OCI-LY3 (cell line): ENCODE results near the gene TBCK.

ENCODE experiments used
- EZH2phosphoT487 ChIP-seq: fragments of 200-600 bp; shearing (Covaris generic); IDR thresholded peaks from 2 replicates; pipeline ENCODE4 v1.6.1; 2018; ENCODE audit warnings: antibody characterized with exemption, mixed run types, low read depth
- TF ChIP-seq, protein P1 (sequence below): fragments of 200-600, 300-600 bp; sonication (generic); IDR thresholded peaks from 2 replicates; pipeline ENCODE4 v1.5.1; 2014; ENCODE audit warnings: antibody characterized with exemption, low read length, low read depth

GRCh38 chr4:106080376-106080775, 235.6 kb downstream of the TBCK start:
- TF ChIP-seq, protein P1, sequence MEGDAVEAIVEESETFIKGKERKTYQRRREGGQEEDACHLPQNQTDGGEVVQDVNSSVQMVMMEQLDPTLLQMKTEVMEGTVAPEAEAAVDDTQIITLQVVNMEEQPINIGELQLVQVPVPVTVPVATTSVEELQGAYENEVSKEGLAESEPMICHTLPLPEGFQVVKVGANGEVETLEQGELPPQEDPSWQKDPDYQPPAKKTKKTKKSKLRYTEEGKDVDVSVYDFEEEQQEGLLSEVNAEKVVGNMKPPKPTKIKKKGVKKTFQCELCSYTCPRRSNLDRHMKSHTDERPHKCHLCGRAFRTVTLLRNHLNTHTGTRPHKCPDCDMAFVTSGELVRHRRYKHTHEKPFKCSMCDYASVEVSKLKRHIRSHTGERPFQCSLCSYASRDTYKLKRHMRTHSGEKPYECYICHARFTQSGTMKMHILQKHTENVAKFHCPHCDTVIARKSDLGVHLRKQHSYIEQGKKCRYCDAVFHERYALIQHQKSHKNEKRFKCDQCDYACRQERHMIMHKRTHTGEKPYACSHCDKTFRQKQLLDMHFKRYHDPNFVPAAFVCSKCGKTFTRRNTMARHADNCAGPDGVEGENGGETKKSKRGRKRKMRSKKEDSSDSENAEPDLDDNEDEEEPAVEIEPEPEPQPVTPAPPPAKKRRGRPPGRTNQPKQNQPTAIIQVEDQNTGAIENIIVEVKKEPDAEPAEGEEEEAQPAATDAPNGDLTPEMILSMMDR: no peak
- TF ChIP-seq EZH2phosphoT487: no peak
